ENCODE results near the gene ZNF613. TPM values are rescaled to one million over a fixed set of nuclear protein-coding genes. Genes with fewer than 3 reads are reported as not detected.

Gene ZNF613
- total RNA-seq, 2 donors from 2014 or later, result 2.0 to 2.2 TPM

DNA sequence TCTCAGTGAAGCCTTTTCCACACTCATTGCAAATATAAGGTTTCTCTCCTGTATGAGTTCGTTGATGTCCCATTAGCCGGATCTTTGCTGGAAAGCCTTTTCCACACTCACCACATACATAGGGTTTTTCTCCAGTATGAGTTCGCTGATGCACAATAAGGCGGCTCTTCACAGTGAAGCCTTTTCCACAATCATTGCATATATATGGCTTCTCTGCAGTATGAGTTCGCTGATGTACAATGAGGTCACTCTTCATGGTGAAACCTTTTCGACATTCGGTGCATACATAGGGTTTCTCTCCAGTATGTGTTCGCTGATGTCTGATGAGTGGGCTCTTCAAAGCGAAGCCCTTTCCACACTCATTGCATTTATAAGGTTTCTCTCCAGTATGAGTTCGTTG is 66.2 kb downstream of the ZNF613 start:
- H3K9me3 ChIP-seq, result peaks cover 88% of the 10 kb centered on the region
- no peak overlapping the region for H3K4me3 ChIP-seq
- no peaks in the 10 kb centered on the region for H3K27me3 ChIP-seq (replicated peaks; ENCODE audit: insufficient read depth)
- H3K4me1 ChIP-seq (ENCODE audit: control insufficient read depth in 1 of 2, low read depth in 2 of 2), result no peaks in the 10 kb centered on the region
- no peak for DNase-seq (ENCODE audit: low spot score)
- no peak for ATAC-seq (ENCODE audit: insufficient number of reproducible peaks, low FRiP score, low read depth)
- H3K27ac ChIP-seq, result no peak overlapping the region
- peaks cover 51% of the 10 kb centered on the region for H3K36me3 ChIP-seq
- TF ChIP-seq, protein P1, sequence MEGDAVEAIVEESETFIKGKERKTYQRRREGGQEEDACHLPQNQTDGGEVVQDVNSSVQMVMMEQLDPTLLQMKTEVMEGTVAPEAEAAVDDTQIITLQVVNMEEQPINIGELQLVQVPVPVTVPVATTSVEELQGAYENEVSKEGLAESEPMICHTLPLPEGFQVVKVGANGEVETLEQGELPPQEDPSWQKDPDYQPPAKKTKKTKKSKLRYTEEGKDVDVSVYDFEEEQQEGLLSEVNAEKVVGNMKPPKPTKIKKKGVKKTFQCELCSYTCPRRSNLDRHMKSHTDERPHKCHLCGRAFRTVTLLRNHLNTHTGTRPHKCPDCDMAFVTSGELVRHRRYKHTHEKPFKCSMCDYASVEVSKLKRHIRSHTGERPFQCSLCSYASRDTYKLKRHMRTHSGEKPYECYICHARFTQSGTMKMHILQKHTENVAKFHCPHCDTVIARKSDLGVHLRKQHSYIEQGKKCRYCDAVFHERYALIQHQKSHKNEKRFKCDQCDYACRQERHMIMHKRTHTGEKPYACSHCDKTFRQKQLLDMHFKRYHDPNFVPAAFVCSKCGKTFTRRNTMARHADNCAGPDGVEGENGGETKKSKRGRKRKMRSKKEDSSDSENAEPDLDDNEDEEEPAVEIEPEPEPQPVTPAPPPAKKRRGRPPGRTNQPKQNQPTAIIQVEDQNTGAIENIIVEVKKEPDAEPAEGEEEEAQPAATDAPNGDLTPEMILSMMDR (IDR thresholded peaks at IDR 0.05), result no peak

DNA sequence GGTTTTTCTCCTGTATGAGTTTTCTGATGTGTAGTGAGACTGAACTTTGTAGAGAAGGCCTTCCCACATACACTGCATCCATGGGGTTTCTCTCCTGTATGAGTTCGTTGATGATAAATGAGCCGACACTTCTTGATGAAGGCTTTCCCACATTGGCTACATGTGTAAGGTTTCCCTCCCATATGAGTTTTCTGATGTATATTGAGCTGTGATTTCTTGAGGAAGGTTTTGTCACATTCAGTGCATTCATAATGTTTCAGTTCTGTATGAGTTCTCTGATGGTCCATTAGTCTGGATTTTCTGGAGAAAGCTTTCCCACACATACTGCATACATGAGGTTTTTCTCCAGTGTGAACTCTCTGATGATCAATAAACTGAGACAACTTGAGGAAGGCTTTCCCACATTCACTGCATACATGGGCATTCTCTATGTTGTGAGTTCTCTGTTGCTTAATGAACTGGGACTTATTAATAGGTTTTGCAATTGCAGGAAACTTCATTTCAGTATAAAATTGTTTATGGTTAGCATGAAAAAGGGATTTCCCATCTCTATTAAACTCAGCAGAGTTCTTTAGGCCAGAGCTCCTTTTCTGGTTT is 66.9 kb downstream of the ZNF613 start:
- Histone ChIP-seq H3K4me3 (peak overlapping the region; percentile 17), H3K36me3 (peaks cover 58% of the 10 kb centered on the region), H3K4me1 (ENCODE audit: control insufficient read depth in 1 of 2, low read depth in 2 of 2) (no peaks in the 10 kb centered on the region), H3K27me3 (replicated peaks; ENCODE audit: insufficient read depth) (no peaks in the 10 kb centered on the region), H3K9me3 (peaks cover 90% of the 10 kb centered on the region), H3K27ac (no peak overlapping the region)
- DNase-seq (ENCODE audit: low spot score) (no peak), ATAC-seq (ENCODE audit: insufficient number of reproducible peaks, low FRiP score, low read depth) (no peak)
- TF ChIP-seq, protein P1 (IDR thresholded peaks at IDR 0.05), result no peak

Other genes with a start within 250 kb of the ZNF613 start
- 10 to 100 TPM; 24.1 to 72.4 TPM for gene SPACA6, start 234.1 kb upstream of the ZNF613 start, total RNA-seq
- gene HAS1, start 203.5 kb upstream of the ZNF613 start, total RNA-seq, result 10 to 100 TPM in 1 of 2 donors, 1 to 10 TPM in 1; 1.6 to 74.8 TPM
- 10 to 100 TPM; 30.2 to 39.3 TPM for gene FPR1, start 175.6 kb upstream of the ZNF613 start, total RNA-seq
- gene FPR2, start 166.3 kb upstream of the ZNF613 start, total RNA-seq, result 1 to 10 TPM; 2.2 to 5.9 TPM
- 10 to 100 TPM; 11.1 to 18.0 TPM for gene FPR3, start 132.3 kb upstream of the ZNF613 start, total RNA-seq
- gene ZNF577, start 39.5 kb upstream of the ZNF613 start, total RNA-seq, result 10 to 100 TPM; 14.5 to 30.4 TPM
- 10 to 100 TPM in 1 of 2 donors, 1 to 10 TPM in 1; 6.6 to 20.2 TPM for gene ZNF649, start 22.5 kb upstream of the ZNF613 start, total RNA-seq
- gene ZNF350, start 59.4 kb downstream of the ZNF613 start, total RNA-seq, result 10 to 100 TPM in 1 of 2 donors, 1 to 10 TPM in 1; 7.3 to 15.4 TPM
- 10 to 100 TPM in 1 of 2 donors, 1 to 10 TPM in 1; 4.7 to 19.8 TPM for gene ZNF615, start 80.7 kb downstream of the ZNF613 start, total RNA-seq
- gene ZNF614, start 100.9 kb downstream of the ZNF613 start, total RNA-seq, result 10 to 100 TPM in 1 of 2 donors, 1 to 10 TPM in 1; 3.9 to 11.6 TPM
- gene ZNF432, start 121.4 kb downstream of the ZNF613 start, total RNA-seq, result 10 to 100 TPM in 1 of 2 donors, 1 to 10 TPM in 1; 8.9 to 30.1 TPM
- 100 to 1,000 TPM in 1 of 2 donors, 10 to 100 TPM in 1; 46.3 to 105 TPM for gene ZNF841, start 168.3 kb downstream of the ZNF613 start, total RNA-seq
- 1 to 10 TPM; 2.8 to 6.2 TPM for gene ZNF616, start 212.5 kb downstream of the ZNF613 start, total RNA-seq
- gene ZNF836, start 244.1 kb downstream of the ZNF613 start, total RNA-seq, result 10 to 100 TPM in 1 of 2 donors, 1 to 10 TPM in 1; 8.4 to 29.3 TPM

Data from thoracic aorta (tissue), 2 donors.